ENCODE results near the gene DCAF15.
"Not testable (repeated sequence)": the region's sequence is repeated elsewhere in the genome, so short reads cannot be mapped to it uniquely, and the experiment has no call there.

DCAF15 gene

GRCh38 chr19:13959962-13960862 lies 7.9 kb downstream of the DCAF15 start:
- TF ChIP-seq ZNF274 (IDR thresholded peaks at IDR 0.05; ENCODE audit: low read depth, low read length) = no peak

GRCh38 chr19:13960863-13961784 lies 8.8 kb downstream of the DCAF15 start:
- H3K4me3 ChIP-seq (ENCODE audit: low read length) = no peak overlapping the region
- no peak for TF ChIP-seq ZNF274 (IDR thresholded peaks at IDR 0.05; ENCODE audit: low read depth, low read length)

More at GRCh38 chr19:13959962-13960862, 7.9 kb downstream of the DCAF15 start:
- no peak overlapping the region for H3K4me3 ChIP-seq (ENCODE audit: low read length)

- TF ChIP-seq ZNF274 (IDR thresholded peaks at IDR 0.05; ENCODE audit: low read depth, low read length) = no peak
- H3K4me3 ChIP-seq (ENCODE audit: low read length) = no peak overlapping the region
These were observed 9.8 kb downstream of the DCAF15 start for GRCh38 chr19:13961826-13962698.

- H3K4me3 ChIP-seq (ENCODE audit: low read length) = no peak overlapping the region
These were observed 10.6 kb downstream of the DCAF15 start for GRCh38 chr19:13962699-13963602.

DNA sequence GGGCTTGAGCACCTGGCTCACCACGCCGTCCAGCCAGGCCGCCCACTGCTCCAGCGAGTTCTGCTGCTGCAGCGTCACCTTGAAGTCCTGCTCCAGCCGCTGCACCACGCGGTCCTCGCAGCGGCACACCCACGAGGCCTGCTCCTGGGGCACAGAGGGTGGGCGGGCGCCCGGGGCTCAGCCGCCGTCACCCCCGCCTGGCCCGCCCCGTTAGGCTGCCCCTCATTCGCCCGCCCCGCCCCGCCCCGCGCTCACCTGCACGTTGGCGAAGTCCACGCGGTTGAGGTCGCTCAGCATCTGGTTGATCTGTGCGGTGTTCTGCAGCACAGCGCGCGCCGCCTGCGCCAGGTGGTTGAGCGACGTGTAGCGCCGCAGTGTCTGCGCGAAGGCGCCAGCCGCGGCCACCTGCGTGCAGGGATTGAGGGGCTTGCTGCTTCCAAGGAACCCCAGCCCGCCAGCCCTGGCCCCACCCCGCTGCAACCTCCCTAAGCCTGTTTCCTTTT lies 11.3 kb downstream of the DCAF15 start:
- TF ChIP-seq ZNF274 (IDR thresholded peaks at IDR 0.05; ENCODE audit: low read depth, low read length) = no peak
- H3K4me3 ChIP-seq (ENCODE audit: low read length) = no peak overlapping the region

More at GRCh38 chr19:13962699-13963602, 10.6 kb downstream of the DCAF15 start:
- no peak for TF ChIP-seq ZNF274 (IDR thresholded peaks at IDR 0.05; ENCODE audit: low read depth, low read length)

GRCh38 chr19:13964776-13965175 lies 12.5 kb downstream of the DCAF15 start:
- no peak for TF ChIP-seq ZNF274 (IDR thresholded peaks at IDR 0.05; ENCODE audit: low read depth, low read length)
- no peak overlapping the region for H3K4me3 ChIP-seq (ENCODE audit: low read length)

GRCh38 chr19:13965377-13965896 lies 13.1 kb downstream of the DCAF15 start:
- no peak for TF ChIP-seq ZNF274 (IDR thresholded peaks at IDR 0.05; ENCODE audit: low read depth, low read length)
- no peak overlapping the region for H3K4me3 ChIP-seq (ENCODE audit: low read length)

GRCh38 chr19:13965926-13966683 lies 13.8 kb downstream of the DCAF15 start:
- no peak overlapping the region for H3K4me3 ChIP-seq (ENCODE audit: low read length)
- no peak for TF ChIP-seq ZNF274 (IDR thresholded peaks at IDR 0.05; ENCODE audit: low read depth, low read length)

- no peak for TF ChIP-seq ZNF274 (IDR thresholded peaks at IDR 0.05; ENCODE audit: low read depth, low read length)
- H3K4me3 ChIP-seq (ENCODE audit: low read length) = no peak overlapping the region
These were observed 14.4 kb downstream of the DCAF15 start for GRCh38 chr19:13966684-13967128.

- not testable (repeated sequence) for H3K4me3 ChIP-seq (ENCODE audit: low read length)
These were observed 14.9 kb downstream of the DCAF15 start for GRCh38 chr19:13967206-13967605.

GRCh38 chr19:13968383-13968935 lies 16.1 kb downstream of the DCAF15 start:
- no peak for TF ChIP-seq ZNF274 (IDR thresholded peaks at IDR 0.05; ENCODE audit: low read depth, low read length)
- no peak overlapping the region for H3K4me3 ChIP-seq (ENCODE audit: low read length)

Measured in GM08714 (cell line).